HepG2 (cell line): ENCODE measurements around the gene HAPLN2. TPM values are rescaled to one million over a fixed set of nuclear protein-coding genes. Genes with fewer than 3 reads are reported as not detected.
A peak's percentile ranks its signal among the peaks of the same experiment; 100 is the strongest.

Experiments used
- ATF4 ChIP-seq, 2 experiments: fragments of 450-650 bp in 1 of 2; sonication (generic) in 1 of 2; formaldehyde crosslinking; IDR thresholded peaks; 2 replicates each; pipeline versions ENCODE4 v1.5.0 to v1.8.0; 2020 to 2022; ENCODE audit warnings: mild to moderate bottlenecking in 1 of 2, missing genetic modification reagents in 1 of 2
- GABPA ChIP-seq, 2 experiments: IDR thresholded peaks; 2 replicates each; pipeline ENCODE4 v1.6.1; 2011 to 2016; ENCODE audit warnings: low read depth in 2 of 2, low read length in 1 of 2, missing biosample characterization in 1 of 2, missing genetic modification characterization in 1 of 2
- HDAC2 ChIP-seq: sonication (generic); formaldehyde crosslinking; IDR thresholded peaks from 2 replicates; pipeline ENCODE4 v1.4.0; 2020; ENCODE audit warnings: missing genetic modification reagents
- KDM5A ChIP-seq: fragments of 200-600 bp; sonication (generic); IDR thresholded peaks from 2 replicates; pipeline ENCODE4 v1.7.0; 2018; ENCODE audit warnings: antibody characterized with exemption, mild to moderate bottlenecking, low read length, borderline replicate concordance
- PCBP1 ChIP-seq: fragments of 200-400 bp; formaldehyde crosslinking; IDR thresholded peaks from 2 replicates; pipeline ENCODE4 v1.6.1; 2017; ENCODE audit warnings: mild to moderate bottlenecking, low read depth, low read length, borderline replicate concordance
- RFX1 ChIP-seq: fragments of 450-650 bp; IDR thresholded peaks from 2 replicates; pipeline ENCODE4 v1.6.1; 2017
- SOX13 ChIP-seq, 3 experiments: fragments of 450-650 bp in 1 of 3; sonication (generic) in 1 of 3; formaldehyde crosslinking in 1 of 3; IDR thresholded peaks in 2 of 3; conservative IDR thresholded peaks in 1 of 3; 2 replicates each; pipeline versions ENCODE4 v1.5.0 to v1.6.1; 2016 to 2020; ENCODE audit warnings: antibody characterized with exemption in 1 of 3, mild to moderate bottlenecking in 1 of 3, missing compliant biosample characterization in 1 of 3, missing genetic modification reagents in 1 of 3, moderate library complexity in 1 of 3
- XRCC5 ChIP-seq: fragments of 200-400 bp; formaldehyde crosslinking; optimal IDR thresholded peaks from 2 replicates; pipeline ENCODE3; 2017; ENCODE audit warnings: mild to moderate bottlenecking, low read length
- ZFP41 ChIP-seq: sonication (generic); formaldehyde crosslinking; IDR thresholded peaks from 2 replicates; pipeline ENCODE4 v1.4.0; 2020; ENCODE audit warnings: mild to moderate bottlenecking, missing genetic modification reagents, borderline replicate concordance
- ZHX1 ChIP-seq: sonication (generic); formaldehyde crosslinking; IDR thresholded peaks from 2 replicates; pipeline ENCODE4 v1.8.1; 2022; ENCODE audit warnings: low read depth, mild to moderate bottlenecking, missing genetic modification reagents
- ZNF296 ChIP-seq: sonication (generic); formaldehyde crosslinking; conservative IDR thresholded peaks from 2 replicates; pipeline ENCODE4 v1.5.0; 2020; ENCODE audit warnings: mild to moderate bottlenecking, missing genetic modification reagents
- polyA plus RNA-seq, 8 experiments: library from polyadenylated mRNA; depleted of rRNA in 3 of 8; stranded (reverse) in 7 of 8; unstranded in 1 of 8; fragments of >200 nt; fragmentation: Illumina TruSeq in 4 of 8; extraction: Trizol in 4 of 8; gene quantifications; 2 replicates each; pipeline versions ENCODE4 v1.2.1 to v1.2.3, GENCODE V29; 2011 to 2016; ENCODE audit warnings: low read depth in 4 of 8, missing spikeins in 1 of 8, mixed read lengths in 1 of 8; ENCODE audit not compliant: insufficient read depth in 1 of 8
- total RNA-seq, 5 experiments: library from RNA; depleted of rRNA; stranded (reverse); fragments of >200 nt; fragmentation: Illumina TruSeq; extraction: Trizol; gene quantifications; 2 replicates each; pipeline ENCODE4 v1.2.3, GENCODE V29; 2016; ENCODE audit warnings: low read depth in 1 of 5
- TF ChIP-seq, protein P1 (sequence below): sonication (generic); formaldehyde crosslinking; IDR thresholded peaks from one replicate; pipeline ENCODE4 v1.5.1; 2020; ENCODE audit warnings: mild to moderate bottlenecking, missing genetic modification reagents; ENCODE audit errors: not compliant biosample characterization
- TF ChIP-seq, protein P2 (sequence below): sonication (generic); formaldehyde crosslinking; IDR thresholded peaks from 2 replicates; pipeline ENCODE4 v1.4.0; 2020; ENCODE audit warnings: missing genetic modification reagents

HAPLN2 gene
- total and polyA plus RNA-seq, 2 of the 13 experiments (the other 11 are each of a cell fraction or from before 2014, with no cell fraction given), result not detected

DNA sequence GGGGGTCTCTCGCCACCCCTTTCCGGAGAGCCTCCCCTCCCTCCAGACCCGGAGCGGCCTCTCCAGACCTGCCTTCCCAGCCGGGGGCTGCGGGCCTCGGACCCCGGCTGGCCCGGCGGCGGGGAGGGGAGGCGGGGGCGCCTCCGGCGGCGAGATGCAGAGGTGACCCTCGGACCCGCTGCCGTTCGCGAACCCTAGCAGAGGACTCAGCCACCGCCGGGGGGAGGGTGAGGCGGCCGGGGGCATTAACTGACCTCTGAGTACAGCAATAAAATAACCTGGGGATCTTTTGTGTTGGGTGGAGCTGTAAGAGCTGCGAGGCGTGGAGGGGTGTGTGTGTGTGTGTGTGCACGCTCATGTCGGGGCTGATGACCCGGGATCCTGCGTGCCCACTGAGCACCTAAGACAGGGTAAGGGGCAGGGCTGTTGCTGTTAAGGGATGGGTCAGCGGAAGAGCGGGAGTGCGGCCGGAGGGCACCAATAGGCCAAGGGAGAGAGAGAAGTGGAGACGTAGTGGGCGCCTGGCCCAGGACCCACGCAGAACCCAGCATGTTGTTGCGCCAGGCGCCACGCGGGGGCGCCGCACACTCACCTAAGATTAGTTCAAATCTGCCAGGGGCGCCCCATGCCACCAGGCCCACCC is 6.3 kb downstream of the HAPLN2 start (continued):
- TF ChIP-seq PCBP1, result no peak
- no peak for TF ChIP-seq ZFP41 (CRISPR knock-in tag)
- TF ChIP-seq SOX13 (IDR thresholded peaks at IDR 0.05), result no peak
- TF ChIP-seq SOX13 (CRISPR knock-in tag; conservative IDR thresholded peaks at IDR 0.05 in 1 of 2, IDR thresholded peaks at IDR 0.05 in 1 of 2), result no peak
- TF ChIP-seq ZNF296, result no peak
- TF ChIP-seq KDM5A, result no peak
- TF ChIP-seq, protein P1, sequence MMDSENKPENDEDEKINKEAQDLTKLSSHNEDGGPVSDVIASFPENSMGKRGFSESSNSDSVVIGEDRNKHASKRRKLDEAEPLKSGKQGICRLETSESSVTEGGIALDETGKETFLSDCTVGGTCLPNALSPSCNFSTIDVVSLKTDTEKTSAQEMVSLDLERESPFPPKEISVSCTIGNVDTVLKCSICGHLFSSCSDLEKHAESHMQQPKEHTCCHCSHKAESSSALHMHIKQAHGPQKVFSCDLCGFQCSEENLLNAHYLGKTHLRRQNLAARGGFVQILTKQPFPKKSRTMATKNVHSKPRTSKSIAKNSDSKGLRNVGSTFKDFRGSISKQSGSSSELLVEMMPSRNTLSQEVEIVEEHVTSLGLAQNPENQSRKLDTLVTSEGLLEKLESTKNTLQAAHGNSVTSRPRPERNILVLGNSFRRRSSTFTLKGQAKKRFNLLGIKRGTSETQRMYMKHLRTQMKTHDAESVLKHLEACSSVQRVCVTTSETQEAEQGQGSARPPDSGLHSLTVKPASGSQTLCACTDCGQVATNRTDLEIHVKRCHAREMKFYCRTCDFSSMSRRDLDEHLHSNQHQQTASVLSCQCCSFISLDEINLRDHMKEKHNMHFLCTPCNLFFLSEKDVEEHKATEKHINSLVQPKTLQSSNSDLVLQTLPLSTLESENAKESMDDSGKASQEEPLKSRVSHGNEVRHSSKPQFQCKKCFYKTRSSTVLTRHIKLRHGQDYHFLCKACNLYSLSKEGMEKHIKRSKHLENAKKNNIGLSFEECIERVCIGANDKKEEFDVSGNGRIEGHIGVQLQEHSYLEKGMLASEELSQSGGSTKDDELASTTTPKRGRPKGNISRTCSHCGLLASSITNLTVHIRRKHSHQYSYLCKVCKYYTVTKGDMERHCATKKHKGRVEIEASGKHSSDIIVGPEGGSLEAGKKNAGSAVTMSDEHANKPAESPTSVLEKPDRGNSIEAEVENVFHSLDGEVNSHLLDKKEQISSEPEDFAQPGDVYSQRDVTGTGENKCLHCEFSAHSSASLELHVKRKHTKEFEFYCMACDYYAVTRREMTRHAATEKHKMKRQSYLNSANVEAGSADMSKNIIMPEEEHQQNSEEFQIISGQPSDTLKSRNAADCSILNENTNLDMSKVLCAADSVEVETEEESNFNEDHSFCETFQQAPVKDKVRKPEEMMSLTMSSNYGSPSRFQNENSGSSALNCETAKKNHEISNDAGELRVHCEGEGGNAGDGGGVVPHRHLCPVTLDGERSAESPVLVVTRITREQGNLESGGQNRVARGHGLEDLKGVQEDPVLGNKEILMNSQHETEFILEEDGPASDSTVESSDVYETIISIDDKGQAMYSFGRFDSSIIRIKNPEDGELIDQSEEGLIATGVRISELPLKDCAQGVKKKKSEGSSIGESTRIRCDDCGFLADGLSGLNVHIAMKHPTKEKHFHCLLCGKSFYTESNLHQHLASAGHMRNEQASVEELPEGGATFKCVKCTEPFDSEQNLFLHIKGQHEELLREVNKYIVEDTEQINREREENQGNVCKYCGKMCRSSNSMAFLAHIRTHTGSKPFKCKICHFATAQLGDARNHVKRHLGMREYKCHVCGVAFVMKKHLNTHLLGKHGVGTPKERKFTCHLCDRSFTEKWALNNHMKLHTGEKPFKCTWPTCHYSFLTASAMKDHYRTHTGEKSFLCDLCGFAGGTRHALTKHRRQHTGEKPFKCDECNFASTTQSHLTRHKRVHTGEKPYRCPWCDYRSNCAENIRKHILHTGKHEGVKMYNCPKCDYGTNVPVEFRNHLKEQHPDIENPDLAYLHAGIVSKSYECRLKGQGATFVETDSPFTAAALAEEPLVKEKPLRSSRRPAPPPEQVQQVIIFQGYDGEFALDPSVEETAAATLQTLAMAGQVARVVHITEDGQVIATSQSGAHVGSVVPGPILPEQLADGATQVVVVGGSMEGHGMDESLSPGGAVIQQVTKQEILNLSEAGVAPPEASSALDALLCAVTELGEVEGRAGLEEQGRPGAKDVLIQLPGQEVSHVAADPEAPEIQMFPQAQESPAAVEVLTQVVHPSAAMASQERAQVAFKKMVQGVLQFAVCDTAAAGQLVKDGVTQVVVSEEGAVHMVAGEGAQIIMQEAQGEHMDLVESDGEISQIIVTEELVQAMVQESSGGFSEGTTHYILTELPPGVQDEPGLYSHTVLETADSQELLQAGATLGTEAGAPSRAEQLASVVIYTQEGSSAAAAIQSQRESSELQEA, result no peak
- no peak for TF ChIP-seq ATF4 (CRISPR knock-in tag; IDR thresholded peaks at IDR 0.05)
- TF ChIP-seq HDAC2 (CRISPR knock-in tag), result no peak
- TF ChIP-seq, protein P2, sequence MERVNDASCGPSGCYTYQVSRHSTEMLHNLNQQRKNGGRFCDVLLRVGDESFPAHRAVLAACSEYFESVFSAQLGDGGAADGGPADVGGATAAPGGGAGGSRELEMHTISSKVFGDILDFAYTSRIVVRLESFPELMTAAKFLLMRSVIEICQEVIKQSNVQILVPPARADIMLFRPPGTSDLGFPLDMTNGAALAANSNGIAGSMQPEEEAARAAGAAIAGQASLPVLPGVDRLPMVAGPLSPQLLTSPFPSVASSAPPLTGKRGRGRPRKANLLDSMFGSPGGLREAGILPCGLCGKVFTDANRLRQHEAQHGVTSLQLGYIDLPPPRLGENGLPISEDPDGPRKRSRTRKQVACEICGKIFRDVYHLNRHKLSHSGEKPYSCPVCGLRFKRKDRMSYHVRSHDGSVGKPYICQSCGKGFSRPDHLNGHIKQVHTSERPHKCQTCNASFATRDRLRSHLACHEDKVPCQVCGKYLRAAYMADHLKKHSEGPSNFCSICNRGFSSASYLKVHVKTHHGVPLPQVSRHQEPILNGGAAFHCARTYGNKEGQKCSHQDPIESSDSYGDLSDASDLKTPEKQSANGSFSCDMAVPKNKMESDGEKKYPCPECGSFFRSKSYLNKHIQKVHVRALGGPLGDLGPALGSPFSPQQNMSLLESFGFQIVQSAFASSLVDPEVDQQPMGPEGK, result peak; percentile 38
- TF ChIP-seq GABPA (IDR thresholded peaks at IDR 0.05; ENCODE audit: low read depth, low read length), result no peak
- TF ChIP-seq GABPA (CRISPR knock-in tag; IDR thresholded peaks at IDR 0.05; ENCODE audit: low read depth), result no peak
- TF ChIP-seq ZHX1, result no peak
- peak; percentile 31 for TF ChIP-seq XRCC5
- no peak for TF ChIP-seq RFX1
